Mesendoderm (in vitro differentiated cells): ENCODE results near the gene ARHGEF26.

Source experiments
- DNase-seq: peaks from one replicate; pipeline ENCODE4 v3.0.0; 2013
- H2AK5ac ChIP-seq: 2 replicates; pipeline ENCODE4 v1.6.1; 2013; ENCODE audit warnings: low read length, inconsistent platforms
- H2BK120ac ChIP-seq: 2 replicates; pipeline ENCODE4 v1.6.1; 2013; ENCODE audit warnings: low read depth, mild to moderate bottlenecking, low read length, moderate library complexity, mixed read lengths
- H2BK15ac ChIP-seq: replicated peaks from 2 replicates; pipeline ENCODE4 v1.6.1; 2013; ENCODE audit warnings: low read depth, mild to moderate bottlenecking, moderate library complexity
- H2BK5ac ChIP-seq: 2 replicates; pipeline ENCODE4 v1.6.1; 2013; ENCODE audit warnings: low read length, inconsistent platforms
- H3K18ac ChIP-seq: 2 replicates; pipeline ENCODE4 v1.6.1; 2013; ENCODE audit warnings: mild to moderate bottlenecking, low read length, mixed read lengths
- H3K23ac ChIP-seq: one replicate; pipeline ENCODE4 v1.6.1; 2013; ENCODE audit warnings: low read length
- H3K27ac ChIP-seq: 2 replicates; pipeline ENCODE4 v1.5.1; 2013; ENCODE audit warnings: low read depth, mild to moderate bottlenecking, inconsistent platforms, low read length, moderate library complexity
- H3K27me3 ChIP-seq: 2 replicates; pipeline ENCODE4 v1.6.1; 2013; ENCODE audit warnings: low read length, control low read depth, mild to moderate bottlenecking, inconsistent platforms; ENCODE audit not compliant: insufficient read depth, poor library complexity
- H3K36me3 ChIP-seq: 2 replicates; pipeline ENCODE4 v1.6.1; 2013; ENCODE audit warnings: low read length, inconsistent platforms; ENCODE audit not compliant: control insufficient read depth, insufficient read depth
- H3K4ac ChIP-seq: one replicate; pipeline ENCODE4 v1.6.1; 2013; ENCODE audit warnings: low read depth, mild to moderate bottlenecking, low read length, moderate library complexity
- H3K4me1 ChIP-seq: 2 replicates; pipeline ENCODE4 v1.6.1; 2013; ENCODE audit warnings: low read depth, low read length, inconsistent platforms; ENCODE audit not compliant: control insufficient read depth
- H3K4me2 ChIP-seq: 2 replicates; pipeline ENCODE4 v1.6.1; 2013; ENCODE audit warnings: low read length
- H3K4me3 ChIP-seq: 2 replicates; pipeline ENCODE4 v1.5.1; 2013; ENCODE audit warnings: mild to moderate bottlenecking, low read length
- H3K56ac ChIP-seq: one replicate; pipeline ENCODE4 v1.6.1; 2013; ENCODE audit warnings: low read length
- H3K79me1 ChIP-seq: 2 replicates; pipeline ENCODE4 v1.6.1; 2013; ENCODE audit warnings: low read length, inconsistent platforms
- H3K79me2 ChIP-seq: 2 replicates; pipeline ENCODE4 v1.6.1; 2013; ENCODE audit warnings: mild to moderate bottlenecking, low read length; ENCODE audit not compliant: control insufficient read depth, insufficient read depth
- H3K9ac ChIP-seq: 2 replicates; pipeline ENCODE4 v1.6.1; 2013; ENCODE audit warnings: low read length, inconsistent platforms
- H4K5ac ChIP-seq: one replicate; pipeline ENCODE4 v1.6.1; 2013; ENCODE audit warnings: low read length
- H4K8ac ChIP-seq: one replicate; pipeline ENCODE4 v1.6.1; 2013; ENCODE audit warnings: low read depth, mild to moderate bottlenecking, control low read depth, low read length, moderate library complexity
- WGBS: extraction: QIAGEN DNeasy Blood & Tissue Kit; methylation state at CpG from one replicate; pipeline ENCODE4 v1.1.7; 2013; ENCODE audit warnings: low lambda C conversion rate, missing lambda C conversion rate; ENCODE audit not compliant: insufficient coverage; ENCODE audit errors: extremely low coverage; 5-methylcytosine and 5-hydroxymethylcytosine counted together

ARHGEF26 gene

DNA sequence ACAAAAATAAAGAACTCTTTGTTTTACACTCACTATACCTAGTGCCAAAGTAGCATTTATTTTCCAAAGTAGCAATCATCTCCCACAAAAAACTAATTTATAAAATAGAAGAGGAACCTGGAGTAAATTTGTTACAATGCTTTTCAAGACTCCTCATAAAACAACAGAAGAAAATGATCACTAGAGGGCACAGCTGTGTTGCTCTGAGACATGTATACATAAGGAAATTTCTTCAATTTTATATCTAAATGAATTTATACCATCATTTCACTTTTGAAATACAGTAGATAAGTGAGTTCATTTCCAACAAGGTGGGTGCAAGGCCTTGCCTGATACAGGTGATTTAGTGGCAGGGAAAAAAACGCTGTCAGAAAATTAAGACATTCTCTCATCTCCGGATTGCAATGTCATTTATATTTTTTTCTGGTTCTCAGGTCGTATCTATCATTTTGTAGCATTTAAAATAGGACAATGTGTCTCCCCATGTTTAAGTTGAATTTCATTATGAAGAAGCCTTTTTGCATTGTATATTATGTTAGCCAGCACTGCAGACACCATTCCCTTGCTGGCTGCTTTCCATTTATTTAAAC lies 25.3 kb upstream of the ARHGEF26 start:
- Histone ChIP-seq H3K23ac (no peak overlapping the region), H3K27me3 (no peaks in the 10 kb centered on the region), H2BK15ac (no peak overlapping the region), H3K56ac (no peak overlapping the region), H3K36me3 (no peaks in the 10 kb centered on the region), H3K4me3 (no peak overlapping the region), H3K9ac (no peak overlapping the region), H3K4ac (no peak overlapping the region), H3K4me2 (no peak overlapping the region), H3K27ac (no peak overlapping the region), H3K18ac (no peak overlapping the region), H2BK120ac (no peak overlapping the region), H3K79me1 (no peaks in the 10 kb centered on the region), H4K8ac (no peak overlapping the region), H2AK5ac (no peak overlapping the region), H4K5ac (no peak overlapping the region), H3K79me2 (no peaks in the 10 kb centered on the region), H2BK5ac (no peak overlapping the region), H3K4me1 (no peaks in the 10 kb centered on the region)
- no peak for DNase-seq
- WGBS = no CpG with 5 or more reads among the region's 3 CpGs

DNA sequence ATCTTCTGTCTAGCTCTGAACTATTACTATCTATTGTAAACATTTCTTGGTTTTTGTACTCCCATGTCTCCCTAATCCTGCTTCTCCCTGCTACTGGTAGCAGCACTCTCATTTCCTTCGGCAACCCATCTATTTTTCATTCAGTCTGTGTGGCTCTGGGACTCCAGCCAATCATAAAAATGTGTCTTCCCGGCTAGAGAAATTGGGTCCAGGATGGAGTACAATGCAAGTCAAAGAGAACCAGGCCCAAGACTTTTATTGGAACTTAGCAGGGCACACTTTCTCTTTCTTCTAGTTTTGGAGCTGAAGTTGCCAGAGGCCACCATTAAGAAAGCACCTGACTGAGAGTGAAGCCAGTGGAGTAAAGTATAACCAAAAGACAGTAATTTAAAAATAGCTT lies 22.8 kb upstream of the ARHGEF26 start:
- Histone ChIP-seq H3K27me3 (no peaks in the 10 kb centered on the region), H3K79me1 (no peaks in the 10 kb centered on the region), H4K8ac (no peak overlapping the region), H3K56ac (no peak overlapping the region), H3K4me1 (no peaks in the 10 kb centered on the region), H3K27ac (no peak overlapping the region), H3K36me3 (no peaks in the 10 kb centered on the region), H3K4ac (no peak overlapping the region), H3K4me3 (no peak overlapping the region), H2BK15ac (no peak overlapping the region), H2BK120ac (no peak overlapping the region), H3K79me2 (no peaks in the 10 kb centered on the region), H4K5ac (no peak overlapping the region), H3K9ac (no peak overlapping the region), H2BK5ac (no peak overlapping the region), H2AK5ac (no peak overlapping the region), H3K18ac (no peak overlapping the region), H3K23ac (no peak overlapping the region), H3K4me2 (no peak overlapping the region)
- no peak for DNase-seq
- no CpG with 5 or more reads among the region's 2 CpGs for WGBS

- no peaks in the 10 kb centered on the region for H3K4me1 ChIP-seq
- H2BK120ac ChIP-seq = no peak overlapping the region
- no peaks in the 10 kb centered on the region for H3K27me3 ChIP-seq
- H4K5ac ChIP-seq = no peak overlapping the region
- H3K9ac ChIP-seq = no peak overlapping the region
- H3K79me1 ChIP-seq = no peaks in the 10 kb centered on the region
- no peak overlapping the region for H3K56ac ChIP-seq
- no CpG with 5 or more reads among the region's 6 CpGs for WGBS
- H3K36me3 ChIP-seq = no peaks in the 10 kb centered on the region
- no peak overlapping the region for H2AK5ac ChIP-seq
- H2BK15ac ChIP-seq = no peak overlapping the region
- no peak overlapping the region for H3K4ac ChIP-seq
- no peak overlapping the region for H3K18ac ChIP-seq
- H3K79me2 ChIP-seq = no peaks in the 10 kb centered on the region
- no peak overlapping the region for H3K27ac ChIP-seq
- no peak overlapping the region for H3K4me2 ChIP-seq
- H3K4me3 ChIP-seq = no peak overlapping the region
- no peak overlapping the region for H4K8ac ChIP-seq
- H3K23ac ChIP-seq = no peak overlapping the region
- H2BK5ac ChIP-seq = no peak overlapping the region
- no peak for DNase-seq
Measured at GRCh38 chr3:154100556-154100955, 20.6 kb upstream of the ARHGEF26 start.

DNA sequence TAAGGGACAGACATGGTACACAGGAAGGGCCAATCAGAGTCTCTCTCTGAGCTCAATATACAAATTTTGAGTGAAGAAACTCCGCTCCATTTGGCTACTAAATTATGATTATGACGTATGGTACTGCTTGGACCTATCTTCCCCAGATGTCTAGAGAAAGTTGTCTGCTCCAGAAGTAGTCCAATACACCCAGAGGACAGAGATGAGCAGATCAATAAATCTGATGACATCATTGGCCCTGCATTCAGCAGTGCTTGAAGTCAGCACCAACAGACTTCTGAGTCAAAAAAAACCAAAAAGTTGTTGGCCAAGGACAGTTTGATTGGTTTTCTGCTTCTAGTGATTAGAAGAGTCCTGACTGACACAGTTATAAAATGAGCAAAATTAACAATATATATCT lies 19.9 kb upstream of the ARHGEF26 start:
- H3K4ac ChIP-seq = no peak overlapping the region
- no peak overlapping the region for H3K9ac ChIP-seq
- H3K27me3 ChIP-seq = no peaks in the 10 kb centered on the region
- H3K56ac ChIP-seq = no peak overlapping the region
- H4K5ac ChIP-seq = no peak overlapping the region
- no peaks in the 10 kb centered on the region for H3K4me1 ChIP-seq
- no peaks in the 10 kb centered on the region for H3K36me3 ChIP-seq
- no peak overlapping the region for H3K4me3 ChIP-seq
- DNase-seq = no peak
- H2AK5ac ChIP-seq = no peak overlapping the region
- no peak overlapping the region for H3K23ac ChIP-seq
- H2BK120ac ChIP-seq = no peak overlapping the region
- H3K18ac ChIP-seq = no peak overlapping the region
- H3K4me2 ChIP-seq = no peak overlapping the region
- H3K27ac ChIP-seq = no peak overlapping the region
- H3K79me2 ChIP-seq = no peaks in the 10 kb centered on the region
- no peak overlapping the region for H4K8ac ChIP-seq
- WGBS = no CpG with 5 or more reads among the region's 2 CpGs
- H2BK5ac ChIP-seq = no peak overlapping the region
- H2BK15ac ChIP-seq = no peak overlapping the region
- no peaks in the 10 kb centered on the region for H3K79me1 ChIP-seq

DNA sequence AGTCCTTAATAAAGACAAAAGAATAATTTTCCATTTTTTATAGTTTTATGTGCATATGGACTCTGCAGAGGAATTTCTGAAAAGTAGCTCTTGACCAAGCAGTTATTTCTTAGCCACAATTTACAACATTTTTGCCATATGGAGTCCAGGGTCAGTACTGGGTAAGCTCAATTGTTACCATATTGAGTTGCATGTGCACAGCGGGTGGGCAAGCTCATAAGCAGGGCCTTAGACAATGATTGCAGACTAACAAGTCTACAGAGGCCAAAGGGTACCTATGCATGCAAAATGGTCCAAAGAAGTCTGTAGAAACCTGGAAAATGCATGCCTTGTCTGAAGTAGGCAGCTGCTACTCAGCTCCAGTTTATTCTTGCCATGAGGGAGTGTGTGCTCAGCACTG lies 19.0 kb upstream of the ARHGEF26 start:
- no peak overlapping the region for H3K18ac ChIP-seq
- H3K9ac ChIP-seq = no peak overlapping the region
- DNase-seq = no peak
- no peaks in the 10 kb centered on the region for H3K36me3 ChIP-seq
- no peak overlapping the region for H3K56ac ChIP-seq
- H4K8ac ChIP-seq = no peak overlapping the region
- no peaks in the 10 kb centered on the region for H3K4me1 ChIP-seq
- H3K27me3 ChIP-seq = no peaks in the 10 kb centered on the region
- no peak overlapping the region for H3K4ac ChIP-seq
- H2BK15ac ChIP-seq = no peak overlapping the region
- H3K27ac ChIP-seq = no peak overlapping the region
- no peak overlapping the region for H3K4me2 ChIP-seq
- no peaks in the 10 kb centered on the region for H3K79me2 ChIP-seq
- no peak overlapping the region for H2BK5ac ChIP-seq
- H3K79me1 ChIP-seq = no peaks in the 10 kb centered on the region
- no peak overlapping the region for H4K5ac ChIP-seq
- WGBS = no CpG with 5 or more reads among the region's 1 CpG
- H3K4me3 ChIP-seq = no peak overlapping the region
- H2AK5ac ChIP-seq = no peak overlapping the region
- no peak overlapping the region for H2BK120ac ChIP-seq
- no peak overlapping the region for H3K23ac ChIP-seq

GRCh38 chr3:154105218-154105975 lies 15.8 kb upstream of the ARHGEF26 start:
- H3K4me2 ChIP-seq = no peak overlapping the region
- no peak overlapping the region for H2AK5ac ChIP-seq
- H3K36me3 ChIP-seq = no peaks in the 10 kb centered on the region
- no peak overlapping the region for H2BK120ac ChIP-seq
- H2BK5ac ChIP-seq = no peak overlapping the region
- DNase-seq = no peak
- no peak overlapping the region for H3K27ac ChIP-seq
- H3K23ac ChIP-seq = no peak overlapping the region
- H4K5ac ChIP-seq = no peak overlapping the region
- no peak overlapping the region for H3K9ac ChIP-seq
- no peak overlapping the region for H3K4me3 ChIP-seq
- no peak overlapping the region for H4K8ac ChIP-seq
- no peak overlapping the region for H3K18ac ChIP-seq
- WGBS = no CpG with 5 or more reads among the region's 4 CpGs
- H3K27me3 ChIP-seq = no peaks in the 10 kb centered on the region
- H3K79me1 ChIP-seq = no peaks in the 10 kb centered on the region
- H3K4ac ChIP-seq = no peak overlapping the region
- H3K4me1 ChIP-seq = no peaks in the 10 kb centered on the region
- H3K79me2 ChIP-seq = no peaks in the 10 kb centered on the region
- no peak overlapping the region for H3K56ac ChIP-seq
- no peak overlapping the region for H2BK15ac ChIP-seq
